ENCODE results near the gene ZNF568.

Gene ZNF568

GRCh38 chr19:37014456-37014855, 98.3 kb downstream of the ZNF568 start:
- DNase-seq (ENCODE audit: low read depth in 1 of 2, low spot score in 1 of 2), result no peak
- in situ Hi-C loops (cut with HindIII; ENCODE audit: low pct_unique_long_range_greater_than_20kb, low sequenced_read_pairs), result no loop called here
- no peak for TF ChIP-seq JUND (IDR thresholded peaks at IDR 0.05; ENCODE audit: low read depth)

GRCh38 chr19:37045140-37045539, 129.0 kb downstream of the ZNF568 start:
- in situ Hi-C loops (cut with HindIII; ENCODE audit: low pct_unique_long_range_greater_than_20kb, low sequenced_read_pairs), result no loop called here
- no peak for DNase-seq (ENCODE audit: low read depth in 1 of 2, low spot score in 1 of 2)
- no peak for TF ChIP-seq JUND (IDR thresholded peaks at IDR 0.05; ENCODE audit: low read depth)
